GM18909 (cell line): ENCODE measurements around the gene ZNF112.

Source experiments
- ATAC-seq: cut with Tn5 transposase; IDR thresholded peaks from one replicate; pipeline ENCODE4 v1.9.1; 2021; ENCODE audit warnings: mild to moderate bottlenecking; ENCODE audit not compliant: unreplicated experiment, poor library complexity

The ZNF112 gene

GRCh38 chr19:44284968-44285367, 71.5 kb downstream of the ZNF112 start:
- no peak for ATAC-seq

- ATAC-seq = no peak
Measured at GRCh38 chr19:44282846-44283245, 73.6 kb downstream of the ZNF112 start.

DNA sequence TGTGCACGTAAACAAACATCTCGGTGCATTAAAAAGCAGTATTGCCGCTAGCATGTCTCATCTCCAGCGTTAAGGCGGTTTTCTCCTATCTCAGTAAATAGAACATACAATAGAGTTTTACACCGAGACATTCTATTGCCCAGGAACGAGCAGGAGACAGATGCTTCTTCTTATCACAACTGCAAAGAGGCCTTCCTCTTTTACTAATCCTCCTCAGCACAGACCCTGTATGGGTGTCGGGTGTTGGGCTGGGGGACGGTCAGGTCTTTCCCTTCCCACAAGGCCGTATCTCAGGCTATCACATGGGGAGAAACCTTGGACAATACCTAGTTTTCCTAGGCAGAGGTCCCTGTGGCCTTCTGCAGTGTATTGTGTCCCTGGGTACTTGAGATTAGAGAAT, 75.6 kb downstream of the ZNF112 start:
- no peak for ATAC-seq

DNA sequence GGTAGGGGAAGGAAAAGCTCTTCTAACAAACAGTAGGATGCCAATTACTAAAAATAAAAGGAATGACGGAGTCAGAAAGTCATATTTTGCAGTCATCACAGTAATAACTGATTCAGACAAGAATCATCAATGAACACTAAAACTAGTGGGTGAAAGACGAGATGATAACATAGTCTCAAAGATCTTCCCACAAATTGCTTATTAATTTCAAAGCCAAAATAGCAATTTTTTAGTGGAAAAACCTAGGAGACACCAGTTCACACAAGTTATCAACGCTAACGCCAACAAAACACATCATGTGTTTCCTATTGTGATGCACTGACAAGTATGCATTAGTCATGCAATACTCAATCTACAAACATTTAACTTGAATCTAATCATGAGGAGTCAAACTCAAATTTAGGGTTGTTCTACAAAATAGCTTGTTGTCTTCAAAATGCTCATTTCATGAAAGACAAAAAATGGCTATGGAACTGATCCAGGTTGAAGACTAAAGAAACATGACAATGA, 78.2 kb downstream of the ZNF112 start:
- no peak for ATAC-seq

DNA sequence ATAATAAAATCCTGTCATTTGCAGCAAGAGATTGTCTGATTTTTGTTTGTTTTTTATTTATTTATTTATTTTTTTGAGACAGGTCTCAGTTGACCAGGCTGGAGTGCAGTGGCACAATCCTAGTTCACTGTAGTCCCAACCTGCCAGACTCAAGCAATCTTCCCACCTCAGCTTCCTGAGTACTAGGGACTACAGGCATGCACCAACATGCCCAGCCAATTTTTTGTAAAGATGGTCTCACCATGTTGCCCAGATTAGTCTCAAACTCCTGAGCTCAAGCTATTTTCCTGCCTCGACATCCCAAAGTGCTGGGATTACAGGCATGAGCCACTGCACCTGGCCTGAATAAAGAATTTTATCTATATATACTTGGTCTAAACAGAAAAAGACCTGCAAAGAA, 79.1 kb downstream of the ZNF112 start:
- no peak for ATAC-seq
